Activated naive CD4-positive, alpha-beta T cell treated with anti-CD3 and anti-CD28 coated beads, Interleukin-2, amount 50 U/mL, for 72 hours (primary cell): ENCODE results near the gene OR2V2. TPM values are rescaled to one million over a fixed set of nuclear protein-coding genes. Genes with fewer than 3 reads are reported as not detected.
"Not testable (repeated sequence)": the region's sequence is repeated elsewhere in the genome, so short reads cannot be mapped to it uniquely, and the experiment has no call there.

Source experiments
- ATAC-seq, 2 donors: fragments of 150-1000 bp; cut with Tn5 transposase; 2 replicates each; pipeline ENCODE4 v1.10.0; 2021; ENCODE audit warnings: mild to moderate bottlenecking in 2 of 2, moderate library complexity in 2 of 2
- DNase-seq, 2 donors: peaks; one replicate each; pipeline ENCODE4 v3.0.0; 2021 to 2022; ENCODE audit warnings: low spot score in 2 of 2
- H3K27ac Mint-ChIP-seq, 2 donors: one replicate each; pipeline ENCODE4 v1.8.0; 2022; ENCODE audit warnings: mild to moderate bottlenecking in 2 of 2, mixed read lengths in 2 of 2
- H3K36me3 Mint-ChIP-seq, 2 donors: one replicate each; pipeline ENCODE4 v1.8.0; 2022; ENCODE audit warnings: mixed read lengths in 2 of 2
- H3K9me3 Mint-ChIP-seq, 2 donors: one replicate each; pipeline ENCODE4 v1.8.0; 2022; ENCODE audit warnings: mixed read lengths in 2 of 2
- total RNA-seq, 2 donors: library from RNA; stranded (reverse); gene quantifications; one replicate each; pipeline ENCODE4 v1.2.3, GENCODE V29; 2022

OR2V2 gene
- not detected for total RNA-seq

GRCh38 chr5:181146927-181147636 lies at the start of gene OR2V2:
Gene OR2V2 (plus strand): TSS chr5:181147586. CDS start chr5:181154943, 7,357 bp downstream.
- not testable (repeated sequence) for H3K36me3 Mint-ChIP-seq, H3K9me3 Mint-ChIP-seq, ATAC-seq, DNase-seq, H3K27ac Mint-ChIP-seq

DNA sequence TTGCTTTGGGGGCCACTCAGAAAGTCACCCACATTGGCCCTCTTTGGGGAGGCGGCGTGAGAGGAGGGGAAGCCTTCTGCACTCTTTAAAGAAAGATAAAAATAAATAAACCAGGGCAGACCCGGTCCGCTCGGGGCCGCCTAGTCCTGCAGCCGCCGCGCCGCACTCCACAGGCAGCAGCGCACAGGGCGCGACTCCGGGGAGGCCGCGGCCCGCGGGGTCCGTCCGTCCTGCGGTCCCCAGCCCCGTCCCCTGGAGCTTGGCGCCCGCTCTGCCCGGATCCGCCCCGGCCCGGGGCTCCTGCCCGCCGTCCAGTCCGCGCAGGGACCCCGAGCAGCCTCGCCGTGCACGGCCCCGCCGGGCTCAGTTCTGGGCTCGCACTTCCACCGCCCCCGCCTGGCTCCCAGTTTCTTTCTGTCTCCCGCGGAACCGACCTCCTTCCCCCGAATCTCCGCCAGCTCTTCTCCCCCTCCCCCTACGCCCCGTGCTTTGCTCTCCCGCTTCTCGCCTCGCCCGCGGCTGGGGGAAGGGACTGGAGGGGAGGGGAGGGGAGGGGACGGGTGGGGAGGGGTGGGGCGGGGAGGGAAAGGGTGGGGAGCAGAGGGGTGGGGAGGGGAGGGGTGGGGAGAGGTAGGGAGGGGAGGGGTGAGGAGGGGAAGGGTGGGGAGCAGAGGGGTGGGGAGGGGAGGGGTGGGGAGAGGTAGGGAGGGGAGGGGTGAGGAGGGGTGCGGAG lies 49.5 kb upstream of the OR2V2 start:
- DNase-seq (peak in 1 of 2 donors; percentile 0), ATAC-seq (peak; percentile 12 to 23)
- H3K27ac Mint-ChIP-seq, result not testable (repeated sequence)

GRCh38 chr5:181098762-181099601 lies 48.4 kb upstream of the OR2V2 start:
- H3K27ac Mint-ChIP-seq, result peak overlapping the region in 1 of 2 donors; percentile 44
- DNase-seq (peak in 1 of 2 donors; percentile 1), ATAC-seq (no peak)
- H3K9me3 Mint-ChIP-seq, result no peaks in the 10 kb centered on the region
- H3K36me3 Mint-ChIP-seq, result peaks cover 0 to 6% of the 10 kb centered on the region in 2 donors

More for the DNA sequence above, 49.5 kb upstream of the OR2V2 start:
- H3K9me3 Mint-ChIP-seq, H3K36me3 Mint-ChIP-seq: not testable (repeated sequence)

DNA sequence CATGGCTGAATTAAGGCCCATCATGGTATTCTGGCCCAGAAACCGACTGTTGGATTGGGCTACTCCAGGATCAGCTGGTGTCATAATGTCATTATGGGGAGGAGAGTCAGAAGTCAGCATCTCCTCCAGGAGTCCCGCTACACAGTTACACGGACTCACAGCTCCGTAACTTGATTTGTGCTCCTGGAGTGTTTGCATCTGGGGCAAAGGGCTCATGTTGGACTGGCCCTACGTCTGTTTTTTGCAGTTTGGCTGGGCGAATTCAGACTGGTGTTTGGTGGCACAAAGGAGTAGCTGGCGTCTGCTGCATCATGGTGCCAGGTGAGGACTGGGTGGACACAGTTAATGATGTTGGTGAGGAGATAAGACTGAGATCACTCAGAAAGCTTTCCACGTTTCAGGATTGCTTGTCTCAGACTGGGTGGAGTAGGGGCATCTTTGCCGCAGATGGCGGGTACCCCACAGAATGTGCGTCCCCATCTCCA lies 47.7 kb upstream of the OR2V2 start:
- Mint-ChIP-seq H3K9me3 (no peaks in the 10 kb centered on the region), H3K36me3 (peaks cover 0 to 10% of the 10 kb centered on the region in 2 donors), H3K27ac (no peak overlapping the region)
- DNase-seq (peak in 1 of 2 donors; percentile 14), ATAC-seq (no peak)

DNA sequence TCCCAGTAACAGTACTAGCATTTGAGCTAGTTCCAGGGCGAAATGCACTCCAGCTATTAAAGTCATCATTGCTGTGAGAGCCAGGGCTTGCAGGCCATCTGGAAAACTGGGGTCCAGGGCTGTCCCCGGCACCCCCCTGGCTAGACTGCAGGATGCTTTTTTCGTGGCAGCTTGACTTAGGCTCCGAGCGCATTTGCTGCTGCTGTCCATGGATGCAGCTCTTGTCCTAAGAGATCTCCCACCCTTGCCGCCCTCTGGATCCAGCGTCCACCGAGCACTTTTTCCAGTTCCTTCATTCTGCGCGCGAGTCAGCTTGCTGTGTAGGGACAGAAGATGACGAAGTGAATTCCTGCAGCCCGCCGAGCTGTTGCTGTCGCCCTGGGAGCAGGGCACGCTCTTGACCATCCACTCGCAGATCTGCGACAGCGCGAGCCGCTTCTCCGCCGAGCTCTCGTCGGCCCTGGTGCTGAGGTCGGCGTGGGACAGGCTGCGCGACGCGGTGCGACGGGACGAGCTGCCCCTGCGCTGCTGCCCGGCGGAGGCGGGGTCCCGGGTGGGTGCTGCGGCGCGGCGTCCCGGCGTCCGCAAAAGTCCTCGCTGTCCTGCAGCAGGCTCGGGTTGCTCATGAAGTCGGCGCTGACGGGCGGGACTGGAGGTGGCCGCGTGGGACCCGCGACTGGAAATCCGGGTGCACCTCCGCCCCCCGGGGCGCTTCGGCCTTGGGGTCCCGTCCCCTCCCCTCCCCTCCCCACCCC lies 47.1 kb upstream of the OR2V2 start:
- H3K27ac Mint-ChIP-seq, result no peak overlapping the region
- ATAC-seq (no peak), DNase-seq (peak; percentile 22 to 48)
- peaks cover 0 to 10% of the 10 kb centered on the region in 2 donors for H3K36me3 Mint-ChIP-seq
- H3K9me3 Mint-ChIP-seq, result no peaks in the 10 kb centered on the region

GRCh38 chr5:181101030-181101641 lies 46.2 kb upstream of the OR2V2 start:
- H3K27ac Mint-ChIP-seq, H3K9me3 Mint-ChIP-seq: not testable (repeated sequence)
- H3K36me3 Mint-ChIP-seq, result peaks cover 0 to 14% of the 10 kb centered on the region in 2 donors
- DNase-seq (peak in 1 of 2 donors; percentile 3), ATAC-seq (peak in 1 of 2 donors; percentile 15)

- H3K27ac Mint-ChIP-seq, H3K9me3 Mint-ChIP-seq, DNase-seq: not testable (repeated sequence)
- ATAC-seq, result peak; percentile 38 to 52
- H3K36me3 Mint-ChIP-seq, result peaks cover 0 to 14% of the 10 kb centered on the region in 2 donors
Observed at GRCh38 chr5:181101930-181102674, 45.3 kb upstream of the OR2V2 start.

- H3K9me3 Mint-ChIP-seq, H3K27ac Mint-ChIP-seq, ATAC-seq: not testable (repeated sequence)
- DNase-seq, result peak in 1 of 2 donors; percentile 38
- H3K36me3 Mint-ChIP-seq, result peaks cover 0 to 14% of the 10 kb centered on the region in 2 donors
Observed at GRCh38 chr5:181104259-181104568, 43.2 kb upstream of the OR2V2 start.

DNA sequence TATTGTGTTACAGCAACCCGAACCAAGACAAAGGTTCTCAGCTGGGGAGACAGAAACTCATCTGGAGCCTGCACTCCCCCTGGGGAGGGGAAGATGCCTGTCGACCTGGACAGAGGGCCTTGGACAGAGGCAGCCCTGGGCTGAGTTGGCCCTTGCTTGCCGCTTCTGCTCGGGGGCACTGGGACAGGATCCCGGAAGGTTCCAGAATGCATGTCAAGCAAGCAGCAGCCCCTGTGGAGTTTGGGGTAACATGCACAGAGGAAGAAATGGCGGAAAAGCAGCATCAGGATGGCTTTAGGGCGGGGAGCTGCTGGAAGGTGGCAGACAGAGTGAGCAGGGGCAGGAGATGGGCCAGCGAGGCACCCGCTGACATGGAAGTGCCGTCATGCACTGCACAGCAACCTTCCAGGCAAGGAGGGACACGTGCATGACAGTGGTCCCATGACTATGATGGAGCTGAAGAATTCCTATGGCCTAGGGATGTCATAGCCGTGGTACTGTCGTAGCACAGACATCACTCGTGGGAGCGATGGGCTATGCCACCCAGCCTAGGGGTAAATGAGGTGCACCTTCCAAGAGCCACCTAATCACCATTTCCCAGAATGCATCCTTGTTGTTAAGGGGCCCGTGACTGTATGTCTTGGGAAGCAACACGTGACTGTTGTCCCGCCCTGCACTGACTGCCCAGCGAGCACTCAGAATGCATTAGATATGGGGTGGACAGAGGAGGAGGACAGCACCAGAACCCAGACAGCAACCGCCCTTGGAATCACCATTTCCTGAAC lies 42.6 kb upstream of the OR2V2 start:
- not testable (repeated sequence) for ATAC-seq, H3K9me3 Mint-ChIP-seq, H3K27ac Mint-ChIP-seq, H3K36me3 Mint-ChIP-seq
- DNase-seq, result peak in 1 of 2 donors; percentile 31

- Mint-ChIP-seq H3K9me3 (no peaks in the 10 kb centered on the region), H3K27ac (no peak overlapping the region), H3K36me3 (peaks cover 0 to 9% of the 10 kb centered on the region in 2 donors)
- no peak for ATAC-seq
- DNase-seq, result no peak
Observed at GRCh38 chr5:181105391-181106025, 41.9 kb upstream of the OR2V2 start.

- no peaks in the 10 kb centered on the region for H3K9me3 Mint-ChIP-seq
- no peak for DNase-seq
- peaks cover 0 to 9% of the 10 kb centered on the region in 2 donors for H3K36me3 Mint-ChIP-seq
- no peak for ATAC-seq
- H3K27ac Mint-ChIP-seq, result no peak overlapping the region
Observed at GRCh38 chr5:181107699-181108098, 39.7 kb upstream of the OR2V2 start.

GRCh38 chr5:181108578-181109165 lies 38.7 kb upstream of the OR2V2 start:
- H3K27ac Mint-ChIP-seq, result no peak overlapping the region
- peak in 1 of 2 donors; percentile 30 for DNase-seq
- peaks cover 0 to 9% of the 10 kb centered on the region in 2 donors for H3K36me3 Mint-ChIP-seq
- ATAC-seq, result no peak
- H3K9me3 Mint-ChIP-seq, result no peaks in the 10 kb centered on the region

DNA sequence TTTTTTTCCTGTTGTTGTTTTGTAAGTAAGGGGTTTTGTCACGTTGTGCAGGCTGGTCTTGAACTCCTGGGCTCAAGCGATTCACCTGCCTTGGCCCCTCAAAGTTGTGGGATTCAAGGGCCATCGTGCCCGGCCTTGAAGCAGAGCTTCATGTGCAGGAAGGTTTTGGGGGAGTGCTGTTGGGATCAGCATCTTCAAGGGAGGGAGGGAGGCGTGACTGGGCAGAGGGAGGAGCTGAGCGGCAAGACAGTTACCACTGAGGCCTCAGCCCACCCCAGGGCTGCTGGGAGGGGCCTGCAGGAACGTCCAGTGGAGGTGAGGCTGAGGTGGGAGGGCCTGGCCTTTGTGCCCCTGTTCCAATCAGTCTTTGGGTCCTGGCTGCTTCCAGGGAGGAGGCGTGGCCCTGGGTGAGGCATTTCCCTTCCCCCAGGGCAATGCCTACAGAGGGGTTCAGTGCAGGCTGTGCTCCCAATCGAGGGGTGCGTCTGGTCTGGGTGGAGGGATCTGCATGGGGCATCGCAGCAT lies 37.8 kb upstream of the OR2V2 start:
- Mint-ChIP-seq H3K36me3 (peaks cover 0 to 9% of the 10 kb centered on the region in 2 donors), H3K9me3 (no peaks in the 10 kb centered on the region), H3K27ac (peak overlapping the region in 1 of 2 donors; percentile 36)
- peak in 1 of 2 donors; percentile 21 for DNase-seq
- no peak for ATAC-seq
